Inflammatory macrophage treated with lipopolysaccharide for 1 hour (primary cell): ENCODE data around the gene CYS1.
A peak's percentile ranks its signal among the peaks of the same experiment; 100 is the strongest.
"Not testable (repeated sequence)": the region's sequence is repeated elsewhere in the genome, so short reads cannot be mapped to it uniquely, and the experiment has no call there.

Source experiments
- DNase-seq, 2 donors: peaks; one replicate each; pipeline ENCODE4 v3.0.0-alpha.2; 2020 to 2022

CYS1 gene

GRCh38 chr2:10091889-10092244 lies 11.7 kb upstream of the CYS1 start:
- not testable (repeated sequence) for DNase-seq

GRCh38 chr2:10091182-10091888 lies 11.1 kb upstream of the CYS1 start:
- no peak for DNase-seq

DNA sequence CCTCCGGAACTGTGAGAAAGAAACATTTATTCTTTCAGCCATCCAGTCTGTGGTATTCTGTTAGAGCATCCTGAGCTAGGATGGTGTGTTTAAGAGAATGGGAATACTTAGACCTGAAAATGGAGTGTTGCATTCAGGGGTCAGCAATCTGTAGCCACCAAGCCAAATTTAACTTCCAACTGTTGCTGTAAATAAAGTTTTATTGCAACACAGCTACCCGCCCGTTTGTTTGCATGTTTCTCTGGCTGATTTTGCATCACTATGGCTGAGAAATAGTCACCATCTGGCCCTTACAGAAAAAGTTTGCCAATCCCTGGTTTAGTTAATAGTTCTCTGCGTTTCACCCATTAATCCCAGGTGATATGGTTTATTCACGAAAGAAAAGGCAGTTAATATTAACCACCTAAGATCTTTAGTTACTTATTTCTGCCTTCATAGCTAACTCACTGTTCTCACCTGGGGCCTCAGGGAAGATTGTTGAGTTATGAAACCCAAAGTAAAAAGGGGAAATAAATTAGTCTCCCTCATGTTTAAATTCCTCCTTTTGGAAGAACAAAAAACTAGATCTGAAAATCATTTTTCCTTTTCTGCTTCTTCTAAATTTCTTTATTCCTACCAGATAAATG lies 9.5 kb upstream of the CYS1 start:
- DNase-seq: no peak

GRCh38 chr2:10087360-10087759 lies 7.1 kb upstream of the CYS1 start:
- DNase-seq: no peak

- DNase-seq: no peak
Measured at GRCh38 chr2:10086950-10087349, 6.7 kb upstream of the CYS1 start.

GRCh38 chr2:10085668-10086059 lies 5.5 kb upstream of the CYS1 start:
- DNase-seq: no peak

DNA sequence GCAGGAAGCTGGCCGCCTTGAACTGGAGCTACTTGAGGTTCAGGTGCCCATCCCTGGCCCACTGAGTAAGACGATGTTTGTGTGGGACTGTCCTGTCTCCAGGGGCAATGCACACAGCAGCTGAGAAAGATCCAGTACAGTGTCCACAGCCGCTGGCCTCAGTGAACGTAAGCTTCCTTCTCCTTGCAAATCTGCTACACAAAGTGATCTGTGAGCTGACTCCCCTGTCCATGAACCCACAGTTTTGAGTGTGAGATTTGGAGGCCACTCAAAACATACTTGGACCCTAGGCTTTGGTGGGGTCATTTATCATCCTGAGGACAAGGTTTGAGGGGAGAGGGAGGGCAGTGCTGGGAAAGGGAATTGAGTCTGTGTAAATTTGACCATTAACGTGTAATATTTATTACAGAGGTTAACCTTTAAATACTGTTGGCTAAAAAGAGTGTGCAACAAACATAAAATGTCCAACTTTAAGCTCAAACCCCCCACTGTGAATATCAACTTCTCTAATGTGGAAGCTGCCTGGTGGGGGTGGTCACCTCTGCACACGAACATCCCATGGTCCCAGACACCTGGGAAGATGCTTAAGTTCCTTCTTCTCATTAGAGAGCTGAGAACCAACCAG lies 4.9 kb upstream of the CYS1 start:
- DNase-seq: no peak

- no peak for DNase-seq
Measured at GRCh38 chr2:10084223-10084865, 4.1 kb upstream of the CYS1 start.

- DNase-seq: no peak
Measured at GRCh38 chr2:10083692-10084211, 3.5 kb upstream of the CYS1 start.

DNA sequence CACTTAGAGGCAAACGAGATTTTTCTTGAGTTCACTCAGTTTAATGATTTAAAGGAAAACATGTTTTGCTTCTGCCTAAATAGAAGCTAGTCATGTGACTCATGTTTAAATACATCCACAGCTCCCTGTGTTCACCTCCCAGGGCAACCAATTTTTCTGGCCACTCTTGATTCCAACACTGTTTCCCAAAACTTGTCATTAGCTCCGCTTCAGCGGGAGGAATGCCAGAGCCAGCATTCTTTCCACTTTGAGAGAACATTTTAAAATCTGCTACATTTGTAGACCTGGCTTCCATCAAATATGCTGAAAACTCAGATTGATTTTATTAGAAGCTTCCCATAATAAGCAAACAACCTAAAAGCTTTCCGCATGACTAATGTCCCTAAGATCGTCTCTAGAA lies 2.8 kb upstream of the CYS1 start:
- DNase-seq: no peak

- DNase-seq: no peak
Measured at GRCh38 chr2:10080536-10081304, 509 bp upstream of the CYS1 start.

DNA sequence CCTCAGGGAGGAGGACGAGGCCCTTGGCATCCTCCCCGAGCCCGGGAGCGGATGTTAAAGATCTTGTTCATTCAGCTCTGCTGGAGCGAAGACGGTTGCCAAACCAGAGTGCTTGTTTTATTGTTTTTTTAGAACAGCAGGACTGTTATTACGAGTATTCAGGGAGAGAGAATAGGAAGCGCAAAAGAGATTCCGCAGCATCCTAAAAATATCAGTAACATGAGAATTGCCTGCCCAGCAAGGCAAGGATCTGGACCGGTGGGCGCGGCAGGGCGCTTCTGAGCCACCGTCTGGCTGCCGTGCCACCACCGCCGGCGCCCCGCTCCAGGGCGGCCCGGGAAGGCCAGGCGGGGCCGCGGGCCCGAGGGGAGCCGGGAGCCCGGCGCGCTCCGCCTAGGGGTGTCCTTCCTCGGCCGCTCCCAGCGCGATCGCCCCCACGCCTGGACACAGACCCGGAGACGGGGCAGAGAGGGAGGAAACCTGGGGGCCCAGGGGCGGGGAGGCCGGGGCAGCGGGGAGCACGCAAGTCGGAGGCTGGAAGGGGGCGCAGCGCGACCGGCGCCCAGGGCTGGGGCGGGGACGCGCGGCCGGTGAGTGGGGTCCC lies 843 bp downstream of the CYS1 start:
- DNase-seq: no peak

DNA sequence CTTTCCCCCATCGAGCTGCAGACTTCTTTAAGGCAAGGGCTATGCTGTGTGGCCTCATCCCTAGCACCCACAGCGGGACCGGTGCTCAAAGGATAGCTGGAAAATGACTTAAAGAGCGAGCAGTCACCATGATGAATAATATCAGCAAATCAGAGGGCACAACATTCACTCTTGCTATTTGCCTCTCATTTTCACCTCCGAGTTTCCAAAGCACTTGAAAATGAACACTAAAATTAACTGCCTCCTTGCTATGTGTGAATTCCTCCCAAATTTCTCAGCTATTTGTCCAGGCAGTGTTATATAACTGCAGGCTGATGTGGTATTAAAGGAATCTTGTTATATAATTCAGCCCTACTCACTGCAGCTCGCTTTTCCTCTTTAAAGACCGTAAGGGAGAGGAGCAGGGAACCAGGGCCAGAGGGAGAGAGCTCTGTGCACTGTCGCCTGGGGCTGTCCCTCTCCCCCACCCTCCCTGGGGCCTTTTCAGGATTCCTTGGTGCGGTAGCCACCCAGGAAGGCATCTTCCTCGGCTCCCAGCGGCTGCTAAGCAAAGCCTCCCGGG lies 1.4 kb downstream of the CYS1 start:
- no peak for DNase-seq

DNA sequence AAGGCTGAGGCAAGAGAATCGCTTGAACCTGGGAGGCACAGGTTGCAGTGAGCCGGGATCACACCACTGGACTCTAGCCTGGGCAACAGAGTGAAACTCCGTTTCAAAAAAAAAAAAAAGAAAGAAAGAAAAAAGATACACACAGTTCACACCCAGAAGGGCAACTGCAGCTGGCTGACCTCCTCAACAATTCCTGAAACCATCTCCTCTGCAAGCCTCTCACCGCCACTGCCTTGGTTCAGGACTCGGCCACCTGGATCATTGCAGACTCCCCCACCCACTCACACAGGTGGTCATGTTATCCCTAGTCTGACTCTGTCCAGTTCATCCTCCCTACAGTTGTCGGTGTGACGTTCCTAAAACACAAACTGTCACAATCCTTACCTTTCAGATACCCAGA lies 2.2 kb downstream of the CYS1 start:
- DNase-seq: no peak

- no peak for DNase-seq
Measured at GRCh38 chr2:10076988-10077527, 3.2 kb downstream of the CYS1 start.

- no peak for DNase-seq
Measured at GRCh38 chr2:10076511-10076910, 3.7 kb downstream of the CYS1 start.

- no peak for DNase-seq
Measured at GRCh38 chr2:10075571-10076209, 4.5 kb downstream of the CYS1 start.

DNA sequence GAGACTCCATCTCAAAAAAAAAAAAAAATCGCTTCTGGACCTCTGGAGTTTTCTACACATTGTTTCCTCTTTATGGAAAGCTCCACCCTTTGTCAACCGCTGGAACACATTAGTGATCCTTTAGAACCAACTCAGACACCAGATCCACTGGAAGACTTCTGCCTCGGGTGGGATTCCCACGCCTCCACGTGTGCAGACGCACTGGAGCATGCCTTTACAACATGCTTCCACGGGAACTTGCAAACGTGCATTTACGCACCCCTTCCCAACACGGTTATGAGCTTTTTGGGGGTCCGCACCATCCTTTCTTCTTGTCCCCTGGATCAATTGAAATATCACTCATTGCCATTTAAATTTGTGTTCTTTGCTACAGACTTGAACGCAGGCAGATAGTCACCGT lies 5.1 kb downstream of the CYS1 start:
- no peak for DNase-seq

GRCh38 chr2:10073706-10074105 lies 6.5 kb downstream of the CYS1 start:
- DNase-seq: no peak

DNA sequence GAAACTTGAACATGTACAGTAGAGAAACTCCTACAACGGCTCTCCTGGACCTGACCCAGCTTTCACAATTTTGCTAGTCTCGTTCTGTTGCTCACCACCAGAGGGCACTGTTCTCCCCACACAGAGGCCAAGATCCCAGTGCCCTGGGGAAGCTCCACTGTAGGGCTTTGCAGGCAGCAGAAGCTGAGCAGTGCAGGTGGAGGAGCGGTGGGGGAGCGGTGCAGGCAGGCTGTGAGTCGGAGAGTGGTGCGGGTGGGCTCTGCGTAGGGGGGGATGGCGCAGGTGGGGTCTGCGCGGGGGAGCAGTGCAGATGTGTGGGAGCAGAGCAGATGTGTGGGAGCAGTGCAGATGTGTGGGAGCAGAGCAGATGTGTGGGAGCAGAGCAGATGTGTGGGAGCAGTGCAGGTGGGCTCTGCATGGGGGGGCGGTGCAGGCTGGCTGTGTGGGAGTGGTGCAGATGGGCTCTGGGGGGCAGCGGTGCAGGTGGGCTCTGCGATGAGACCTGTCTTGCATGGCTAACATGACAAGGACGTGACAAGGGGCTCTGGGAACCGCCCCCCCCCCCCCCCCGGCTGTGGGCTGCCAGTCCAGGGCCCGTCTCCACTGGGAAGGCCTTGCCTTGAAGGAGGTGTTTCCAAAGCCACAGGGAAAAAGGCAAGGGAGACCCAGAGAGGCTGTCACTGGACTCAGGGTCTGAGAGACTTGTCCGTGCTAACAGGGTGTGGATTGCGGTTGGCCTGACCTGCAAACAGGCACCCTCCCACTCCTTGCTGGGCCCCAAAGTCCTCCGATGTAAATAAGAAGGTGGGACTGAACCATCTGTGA lies 7.3 kb downstream of the CYS1 start:
- peak; percentile 74 to 88 for DNase-seq
